H1 (cell line): Measurements from ENCODE around the gene CIITA. TPM values are rescaled to one million over a fixed set of nuclear protein-coding genes. Genes with fewer than 3 reads are reported as not detected.

Experiments used
- CTCF ChIP-seq, 3 experiments: IDR thresholded peaks; 1 replicate in 2 of 3; 2 replicates in 1 of 3; pipeline versions ENCODE4 v1.5.1 to v1.6.1; 2011; ENCODE audit warnings: low read length in 3 of 3, mild to moderate bottlenecking in 3 of 3, inconsistent platforms in 2 of 3, low read depth in 1 of 3, moderate library complexity in 1 of 3; ENCODE audit not compliant: insufficient read depth in 1 of 3; ENCODE audit errors: control extremely low read depth in 1 of 3
- FOSL1 ChIP-seq: IDR thresholded peaks from 2 replicates; pipeline ENCODE4 v1.6.1; 2011; ENCODE audit warnings: mild to moderate bottlenecking, low read depth, low read length, moderate library complexity; ENCODE audit not compliant: insufficient read depth
- GTF2F1 ChIP-seq: IDR thresholded peaks from 2 replicates; pipeline ENCODE4 v1.6.1; 2012; ENCODE audit warnings: low read depth, low read length, improper control_type of control experiment, borderline replicate concordance
- KDM5A ChIP-seq: fragments of 200-600 bp; IDR thresholded peaks from 2 replicates; pipeline ENCODE4 v1.7.1; 2012; ENCODE audit warnings: mild to moderate bottlenecking, low read length, inconsistent platforms, mixed read lengths
- MAX ChIP-seq: IDR thresholded peaks from 2 replicates; pipeline ENCODE4 v1.6.1; 2012; ENCODE audit warnings: inconsistent platforms
- SIN3A ChIP-seq, 2 experiments: IDR thresholded peaks in 1 of 2; conservative IDR thresholded peaks in 1 of 2; 2 replicates each; pipeline ENCODE4 v1.6.1; 2011 to 2012; ENCODE audit warnings: low read length in 2 of 2, improper control_type of control experiment in 1 of 2, low read depth in 1 of 2, mild to moderate bottlenecking in 1 of 2
- SUZ12 ChIP-seq: fragments of 200-600 bp; sonication (generic); IDR thresholded peaks from 2 replicates; pipeline ENCODE4 v1.6.1; 2012; ENCODE audit warnings: mild to moderate bottlenecking, inconsistent platforms, low read length, moderate library complexity, mixed read lengths
- polyA plus RNA-seq, 7 experiments: library from polyadenylated mRNA; depleted of rRNA in 3 of 7; stranded (reverse) in 5 of 7; unstranded in 2 of 7; fragments of >200 nt in 5 of 7; fragments of 200-250 nt in 2 of 7; gene quantifications; 1 replicate in 5 of 7; 2 replicates in 1 of 7; 4 replicates in 1 of 7; pipeline versions ENCODE4 v1.2.1 to v1.2.3, GENCODE V29; 2011 to 2013; ENCODE audit warnings: missing spikeins in 2 of 7, mixed read lengths in 2 of 7
- total RNA-seq: library from RNA; stranded (reverse); fragmentation: NEBNext Ultra II Directional; extraction: Animal tissue kit (Norgen Biotek cat#: 25700); gene quantifications from 2 replicates; pipeline ENCODE4 v1.2.1, GENCODE V29; 2021
- TF ChIP-seq, protein P1 (sequence below): IDR thresholded peaks from 2 replicates; pipeline ENCODE4 v1.6.1; 2012; ENCODE audit warnings: inconsistent platforms

CIITA gene
- total and polyA plus RNA-seq, 2 of the 8 experiments (the other 6 are each of a cell fraction or from before 2014, with no cell fraction given) = 0.07 to 0.17 TPM

DNA sequence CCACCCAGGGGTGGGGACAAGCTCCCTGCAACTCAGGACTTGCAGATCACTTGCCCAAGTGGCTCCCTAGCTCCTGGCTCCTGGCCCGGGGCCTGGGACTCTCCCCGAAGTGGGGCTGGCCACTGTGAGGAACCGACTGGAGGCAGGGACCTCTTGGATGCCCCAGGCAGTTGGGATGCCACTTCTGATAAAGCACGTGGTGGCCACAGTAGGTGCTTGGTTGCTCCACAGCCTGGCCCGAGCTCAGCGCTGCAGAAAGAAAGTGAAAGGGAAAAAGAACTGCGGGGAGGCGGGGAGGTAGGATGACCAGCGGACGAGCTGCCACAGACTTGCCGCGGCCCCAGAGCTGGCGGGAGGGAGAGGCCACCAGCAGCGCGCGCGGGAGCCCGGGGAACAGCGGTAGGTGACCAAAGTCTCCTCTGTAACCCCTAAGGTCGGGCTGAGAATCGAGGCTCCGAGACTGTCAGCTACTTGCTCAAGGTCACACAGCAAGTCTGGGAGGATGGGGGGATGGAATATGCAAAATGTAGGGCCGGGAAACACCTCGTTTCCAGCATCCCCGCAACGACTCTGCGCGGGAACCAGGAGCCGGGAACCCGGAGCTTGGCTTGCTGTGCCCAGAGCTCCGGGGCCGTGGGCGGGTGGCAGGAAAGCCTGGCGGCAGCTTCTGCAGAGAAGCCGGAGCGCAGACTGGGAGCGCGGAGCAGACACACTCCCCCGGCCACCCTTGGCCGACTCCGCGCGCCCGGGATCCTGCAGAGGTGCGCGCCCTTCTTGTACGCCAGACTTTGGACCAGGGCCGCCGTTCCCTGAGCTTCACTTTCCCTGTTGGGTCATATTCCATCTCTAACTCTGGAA lies 1.9 kb downstream of the CIITA start (continued):
- TF ChIP-seq GTF2F1 (no peak), SUZ12 (0 out of 2 replicates have a peak, but pooled peaks have one; percentile 28), SIN3A (conservative IDR thresholded peaks at IDR 0.05 in 1 of 2, IDR thresholded peaks at IDR 0.05 in 1 of 2; ENCODE audit: low read depth in 1 of 2, low read length in 2 of 2) (0 out of 4 replicates have a peak, but pooled peaks of 1 of the 2 experiments have one; percentile 18), MAX (0 out of 2 replicates have a peak, but pooled peaks have one; percentile 17), FOSL1 (no peak), CTCF (IDR thresholded peaks at IDR 0.05; ENCODE audit: control extremely low read depth in 1 of 3, insufficient read depth in 1 of 3, low read depth in 1 of 3, low read length in 3 of 3) (no peak), KDM5A (no peak)
- TF ChIP-seq, protein P1, sequence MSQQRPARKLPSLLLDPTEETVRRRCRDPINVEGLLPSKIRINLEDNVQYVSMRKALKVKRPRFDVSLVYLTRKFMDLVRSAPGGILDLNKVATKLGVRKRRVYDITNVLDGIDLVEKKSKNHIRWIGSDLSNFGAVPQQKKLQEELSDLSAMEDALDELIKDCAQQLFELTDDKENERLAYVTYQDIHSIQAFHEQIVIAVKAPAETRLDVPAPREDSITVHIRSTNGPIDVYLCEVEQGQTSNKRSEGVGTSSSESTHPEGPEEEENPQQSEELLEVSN = peak; percentile 65
- TF ChIP-seq, all 59 proteins: peak for 8
